Left ventricle myocardium superior (tissue), 1 donor: Measurements from ENCODE around the gene CERS6. TPM values are rescaled to one million over a fixed set of nuclear protein-coding genes. Genes with fewer than 3 reads are reported as not detected.

Source experiments
- ATAC-seq: fragments of 200-7000 bp; cut with Tn5 transposase; one replicate; pipeline ENCODE4 v1.9.1; 2020; ENCODE audit warnings: mild to moderate bottlenecking, moderate library complexity
- DNase-seq: peaks from one replicate; pipeline ENCODE4 v3.0.0-alpha.2; 2020
- intact Hi-C: fragments of 100-400 bp; cut with micrococcal nuclease; formaldehyde crosslinking; loops from one replicate; pipeline ENCODE4 v1.11.0; 2022
- microRNA-seq: library from miRNA; unstranded; fragments of <30 nt; microRNA quantifications from one replicate; pipeline ENCODE4 v1.2.0, GENCODE V29; 2020; ENCODE audit warnings: borderline number of aligned reads
- total RNA-seq: library from RNA; stranded (reverse); fragmentation: NEBNext Ultra II Directional; extraction: Animal tissue kit (Norgen Biotek cat#: 25700); gene quantifications from one replicate; pipeline ENCODE4 v1.2.1, GENCODE V29; 2021
- donor health status: DM: no; HTN: yes; CAD: no; lungs with severe emphysema.

The CERS6 gene
- total RNA-seq, 1 donor from 2014 or later = 71.7 TPM

- intact Hi-C loops = no loop called here
- ATAC-seq (no peak), DNase-seq (no peak)
Observed at GRCh38 chr2:168814046-168814445, 358.0 kb downstream of the CERS6 start.

GRCh38 chr2:168814939-168815907 lies 359.2 kb downstream of the CERS6 start:
- DNase-seq (no peak), ATAC-seq (no peak)
- intact Hi-C loops = no loop called here

DNA sequence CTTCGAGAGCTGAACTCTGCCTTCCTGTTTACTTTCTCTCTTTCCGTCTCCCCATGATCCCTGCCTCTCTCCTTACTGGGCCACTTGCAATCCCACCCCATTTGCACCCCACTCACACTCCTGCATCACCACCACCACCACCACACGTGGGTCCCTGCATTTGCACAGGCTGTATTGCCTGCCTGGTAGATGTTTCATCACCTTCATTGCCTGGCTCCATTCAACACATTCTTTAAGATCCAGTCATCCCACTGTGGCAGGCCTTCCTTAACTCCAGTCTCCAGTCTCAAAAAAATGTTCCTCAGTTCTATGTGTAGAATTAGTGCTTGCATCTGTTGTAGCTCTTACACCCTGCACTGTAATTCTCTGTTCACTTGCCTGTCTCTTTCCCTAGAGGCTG lies 360.3 kb downstream of the CERS6 start:
- DNase-seq (no peak), ATAC-seq (no peak)
- intact Hi-C loops = no loop called here

- ATAC-seq = peak; percentile 26
- no peak for DNase-seq
- intact Hi-C loops = no loop called here
Observed at GRCh38 chr2:168819050-168819715, 363.1 kb downstream of the CERS6 start.

GRCh38 chr2:168819829-168820489 lies 363.9 kb downstream of the CERS6 start:
- DNase-seq (no peak), ATAC-seq (no peak)
- intact Hi-C loops = no loop called here

DNA sequence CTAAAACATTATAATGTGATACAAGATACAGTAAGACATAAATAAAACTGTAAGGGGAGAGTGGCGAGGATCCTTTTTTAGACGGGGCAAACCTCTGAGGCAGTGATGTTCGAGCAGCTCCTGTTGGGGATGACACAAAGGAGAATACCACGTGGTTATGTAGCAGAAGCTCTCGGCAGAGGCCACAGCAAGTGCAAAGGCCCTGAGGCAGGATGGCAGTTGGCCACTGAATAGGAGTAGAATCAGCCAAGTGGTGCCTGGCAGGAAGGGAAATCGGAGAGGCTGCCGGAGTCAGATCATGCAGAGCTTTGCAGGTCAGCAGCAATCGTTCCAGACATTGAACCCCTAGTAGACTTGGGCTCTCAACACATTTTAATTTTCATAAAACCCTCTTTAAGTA lies 365.5 kb downstream of the CERS6 start:
- ATAC-seq (no peak), DNase-seq (no peak)
- intact Hi-C loops = no loop called here

- intact Hi-C loops = no loop called here
- ATAC-seq (peak; percentile 38), DNase-seq (no peak)
Observed at GRCh38 chr2:168821992-168822391, 365.9 kb downstream of the CERS6 start.

Small RNA genes within 50 kb of the gene (microRNA-seq; reads per million reads assigned to microRNA genes)
- gene MIR4774 = not detected

Other genes with a start within 250 kb of the CERS6 start
- 20.9 TPM for gene STK39, start 208.7 kb upstream of the CERS6 start, total RNA-seq